Colonic mucosa (tissue), 4 donors: ENCODE measurements around the gene GET3. TPM values are rescaled to one million over a fixed set of nuclear protein-coding genes. Genes with fewer than 3 reads are reported as not detected.
"Not testable (repeated sequence)": the region's sequence is repeated elsewhere in the genome, so short reads cannot be mapped to it uniquely, and the experiment has no call there.

Source experiments
- DNase-seq: peaks from one replicate; pipeline ENCODE4 v3.0.0-alpha.2; 2020
- H3K27ac ChIP-seq: fragments of 200-600 bp; one replicate; pipeline ENCODE4 v1.8.0; 2021
- H3K27me3 ChIP-seq: fragments of 200-600 bp; one replicate; pipeline ENCODE4 v1.8.0; 2021
- H3K36me3 ChIP-seq: fragments of 200-600 bp; one replicate; pipeline ENCODE4 v1.8.0; 2021
- H3K4me1 ChIP-seq: fragments of 200-600 bp; one replicate; pipeline ENCODE4 v1.8.0; 2021; ENCODE audit warnings: mild to moderate bottlenecking
- H3K4me3 ChIP-seq: fragments of 200-600 bp; one replicate; pipeline ENCODE4 v1.8.0; 2021
- H3K9ac ChIP-seq, 2 donors: one replicate each; pipeline ENCODE4 v1.7.0; 2013; ENCODE audit warnings: control low read depth in 2 of 2, low read depth in 2 of 2, low read length in 2 of 2
- H3K9me3 ChIP-seq: fragments of 200-600 bp; one replicate; pipeline ENCODE4 v1.8.0; 2021
- CTCF ChIP-seq: fragments of 200-600 bp; IDR thresholded peaks from one replicate; pipeline ENCODE4 v1.8.0; 2022; ENCODE audit warnings: antibody characterized with exemption, mild to moderate bottlenecking
- intact Hi-C: fragments of 100-400 bp; cut with DNase I; formaldehyde crosslinking; loops from one replicate; pipeline ENCODE4 v1.14.1; 2022
- total RNA-seq, 2 donors: library from RNA; stranded (reverse); fragmentation: NEBNext Ultra II Directional in 1 of 2; extraction: Animal tissue kit (Norgen Biotek cat#: 25700) in 1 of 2; gene quantifications; one replicate each; pipeline ENCODE4 v1.2.1, GENCODE V29; 2021
- donor health status: healthy.
- donor health status: DM: no; HTN: no; CAD: no.
- donor health status: DM: no; HTN: no; CAD: no.

GET3 gene
- total RNA-seq, 2 donors from 2014 or later = 53.6 to 77.2 TPM

GRCh38 chr19:12708641-12709040, 28.7 kb upstream of the GET3 start:
- peaks cover 35% of the 10 kb centered on the region for H3K36me3 ChIP-seq
- H3K27me3 ChIP-seq = no peaks in the 10 kb centered on the region
- TF ChIP-seq CTCF = no peak
- no peak overlapping the region for H3K9ac ChIP-seq
- no peaks in the 10 kb centered on the region for H3K4me1 ChIP-seq
- no peak for DNase-seq
- intact Hi-C loops = no loop called here
- no peak overlapping the region for H3K27ac ChIP-seq
- H3K4me3 ChIP-seq = no peak overlapping the region
- no peaks in the 10 kb centered on the region for H3K9me3 ChIP-seq

DNA sequence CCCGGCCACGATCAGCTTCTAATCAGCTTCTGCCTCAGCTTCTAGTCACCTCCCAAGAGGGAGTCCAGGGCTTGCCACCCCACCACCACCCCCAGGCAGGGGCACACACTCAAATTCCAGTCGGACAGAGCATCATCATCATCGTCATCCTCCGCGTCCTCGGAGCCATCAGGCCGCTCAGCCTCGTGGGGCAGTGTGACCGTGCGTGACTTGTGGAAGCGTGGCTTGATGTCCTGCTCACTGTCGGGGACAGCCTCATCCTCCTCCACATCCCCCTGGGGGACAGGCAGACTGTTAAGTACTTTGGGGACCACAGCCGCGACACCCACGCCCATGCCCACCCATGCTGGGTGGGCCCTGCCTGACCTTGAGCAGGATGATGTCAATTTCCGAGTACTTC, 26.1 kb upstream of the GET3 start:
- no peaks in the 10 kb centered on the region for H3K9me3 ChIP-seq
- intact Hi-C loops = no loop called here
- no peaks in the 10 kb centered on the region for H3K4me1 ChIP-seq
- no peak overlapping the region for H3K4me3 ChIP-seq
- H3K36me3 ChIP-seq = peaks cover 35% of the 10 kb centered on the region
- no peak for TF ChIP-seq CTCF
- no peak for DNase-seq
- no peak overlapping the region for H3K27ac ChIP-seq
- H3K27me3 ChIP-seq = no peaks in the 10 kb centered on the region
- no peak overlapping the region for H3K9ac ChIP-seq

- H3K4me1 ChIP-seq, intact Hi-C loops, H3K4me3 ChIP-seq, H3K27ac ChIP-seq, H3K9ac ChIP-seq, H3K27me3 ChIP-seq, H3K9me3 ChIP-seq: not testable (repeated sequence)
- peaks cover 26% of the 10 kb centered on the region for H3K36me3 ChIP-seq
- DNase-seq = peak; percentile 39
- TF ChIP-seq CTCF = peak; percentile 33
Measured at GRCh38 chr19:12712077-12712476, 25.2 kb upstream of the GET3 start.

- H3K27ac ChIP-seq, DNase-seq, intact Hi-C loops: not testable (repeated sequence)
Measured at GRCh38 chr19:12713304-12713703, 24.0 kb upstream of the GET3 start.

GRCh38 chr19:12715102-12715501, 22.2 kb upstream of the GET3 start:
- Histone ChIP-seq H3K9ac (no peak overlapping the region), H3K4me1 (no peaks in the 10 kb centered on the region), H3K36me3 (peaks cover 25% of the 10 kb centered on the region), H3K9me3 (no peaks in the 10 kb centered on the region), H3K27me3 (no peaks in the 10 kb centered on the region), H3K4me3 (no peak overlapping the region), H3K27ac (no peak overlapping the region)
- TF ChIP-seq CTCF = no peak
- intact Hi-C loops = no loop called here
- DNase-seq = no peak

More at GRCh38 chr19:12713304-12713703, 24.0 kb upstream of the GET3 start:
- H3K27me3 ChIP-seq, H3K9ac ChIP-seq, H3K4me1 ChIP-seq, H3K4me3 ChIP-seq, H3K9me3 ChIP-seq: not testable (repeated sequence)
- H3K36me3 ChIP-seq = peaks cover 25% of the 10 kb centered on the region

GRCh38 chr19:12715929-12716328, 21.4 kb upstream of the GET3 start:
- intact Hi-C loops = no loop called here
- no peak overlapping the region for H3K9ac ChIP-seq
- H3K9me3 ChIP-seq = no peaks in the 10 kb centered on the region
- no peak for TF ChIP-seq CTCF
- no peaks in the 10 kb centered on the region for H3K27me3 ChIP-seq
- H3K4me1 ChIP-seq = no peaks in the 10 kb centered on the region
- peaks cover 19% of the 10 kb centered on the region for H3K36me3 ChIP-seq
- no peak overlapping the region for H3K27ac ChIP-seq
- no peak for DNase-seq
- H3K4me3 ChIP-seq = no peak overlapping the region
